ES-I3 (cell line): ENCODE measurements around the gene ALKBH2.

Experiments used
- H3K36me3 ChIP-seq: 2 replicates; pipeline ENCODE4 v1.6.1; 2013; ENCODE audit warnings: mild to moderate bottlenecking, low read length, control low read depth, moderate library complexity; ENCODE audit not compliant: insufficient read depth
- H3K4me1 ChIP-seq: 2 replicates; pipeline ENCODE4 v1.6.1; 2013; ENCODE audit warnings: mild to moderate bottlenecking, control low read depth, low read length; ENCODE audit not compliant: insufficient read depth
- H3K9ac ChIP-seq: 2 replicates; pipeline ENCODE4 v1.6.1; 2013; ENCODE audit warnings: low read depth, mild to moderate bottlenecking, low read length, moderate library complexity
- H3K9me3 ChIP-seq: 2 replicates; pipeline ENCODE4 v1.6.1; 2013; ENCODE audit warnings: mild to moderate bottlenecking, low read length, moderate library complexity; ENCODE audit not compliant: control insufficient read depth, insufficient read depth

Gene ALKBH2

GRCh38 chr12:109121346-109121880, 28.1 kb upstream of the ALKBH2 start:
- Histone ChIP-seq H3K9ac (no peak overlapping the region), H3K4me1 (no peaks in the 10 kb centered on the region), H3K36me3 (no peaks in the 10 kb centered on the region), H3K9me3 (no peaks in the 10 kb centered on the region)

DNA sequence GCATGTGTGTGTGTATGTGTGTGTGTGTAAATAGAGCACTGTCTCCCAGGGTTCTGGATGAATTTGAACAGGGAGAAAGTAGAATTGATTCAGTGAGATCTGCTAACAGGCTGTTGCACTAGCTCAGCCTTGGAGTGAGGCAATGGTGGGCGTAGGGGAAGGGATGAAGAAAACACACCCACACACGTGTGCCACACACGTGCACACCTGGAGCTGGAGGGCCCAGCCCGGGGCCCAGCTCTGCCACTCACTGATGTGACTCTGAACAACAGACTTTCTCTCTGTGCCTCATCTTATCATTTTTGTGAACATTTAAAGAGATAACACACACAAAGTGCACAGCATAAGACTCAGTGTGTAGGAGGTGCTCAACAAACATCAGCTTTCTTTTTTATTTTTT, 27.3 kb upstream of the ALKBH2 start:
- Histone ChIP-seq H3K36me3 (no peaks in the 10 kb centered on the region), H3K4me1 (peaks cover 6% of the 10 kb centered on the region; the same call in 1 of the 2 replicates), H3K9ac (no peak overlapping the region), H3K9me3 (no peaks in the 10 kb centered on the region)

DNA sequence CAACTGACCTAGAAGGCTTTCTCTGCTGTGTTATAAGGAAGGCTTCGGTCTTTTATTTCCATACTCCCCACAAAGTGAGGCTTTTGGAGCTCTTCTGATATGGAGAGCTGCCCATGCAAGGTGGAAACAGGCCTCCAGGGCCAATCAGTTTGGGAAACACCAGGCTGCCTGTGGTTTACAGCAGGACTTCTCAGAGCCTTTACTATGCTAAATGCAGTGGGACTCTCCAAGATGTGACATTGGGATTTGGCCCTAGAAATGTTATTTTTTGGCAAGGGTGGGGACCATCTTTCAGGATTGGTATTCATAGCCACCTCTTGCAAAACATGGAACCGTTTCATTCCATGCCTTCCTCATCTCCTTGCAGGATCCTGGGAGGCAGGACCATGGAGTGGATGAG, 26.8 kb upstream of the ALKBH2 start:
- peaks cover 9% of the 10 kb centered on the region; the same call in 1 of the 2 replicates for H3K4me1 ChIP-seq
- H3K36me3 ChIP-seq = no peaks in the 10 kb centered on the region
- no peak overlapping the region for H3K9ac ChIP-seq
- H3K9me3 ChIP-seq = no peaks in the 10 kb centered on the region

DNA sequence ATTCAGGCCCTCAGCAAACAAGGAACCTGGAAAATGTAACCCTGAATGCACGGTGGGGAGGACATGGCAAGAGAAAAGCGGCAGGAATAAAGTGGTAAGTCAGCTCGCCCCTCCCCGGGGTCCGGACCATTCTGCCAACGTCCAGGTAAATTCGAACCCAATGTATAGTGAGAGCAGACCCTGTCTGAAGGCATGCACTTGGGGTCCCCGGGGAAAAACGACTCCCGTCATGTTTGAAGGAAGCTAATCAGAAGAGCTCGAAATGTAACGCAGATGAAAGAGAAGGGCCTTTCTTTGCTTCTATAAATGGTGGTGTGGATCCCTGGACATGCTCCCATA, 23.3 kb upstream of the ALKBH2 start:
- H3K9me3 ChIP-seq = no peaks in the 10 kb centered on the region

DNA sequence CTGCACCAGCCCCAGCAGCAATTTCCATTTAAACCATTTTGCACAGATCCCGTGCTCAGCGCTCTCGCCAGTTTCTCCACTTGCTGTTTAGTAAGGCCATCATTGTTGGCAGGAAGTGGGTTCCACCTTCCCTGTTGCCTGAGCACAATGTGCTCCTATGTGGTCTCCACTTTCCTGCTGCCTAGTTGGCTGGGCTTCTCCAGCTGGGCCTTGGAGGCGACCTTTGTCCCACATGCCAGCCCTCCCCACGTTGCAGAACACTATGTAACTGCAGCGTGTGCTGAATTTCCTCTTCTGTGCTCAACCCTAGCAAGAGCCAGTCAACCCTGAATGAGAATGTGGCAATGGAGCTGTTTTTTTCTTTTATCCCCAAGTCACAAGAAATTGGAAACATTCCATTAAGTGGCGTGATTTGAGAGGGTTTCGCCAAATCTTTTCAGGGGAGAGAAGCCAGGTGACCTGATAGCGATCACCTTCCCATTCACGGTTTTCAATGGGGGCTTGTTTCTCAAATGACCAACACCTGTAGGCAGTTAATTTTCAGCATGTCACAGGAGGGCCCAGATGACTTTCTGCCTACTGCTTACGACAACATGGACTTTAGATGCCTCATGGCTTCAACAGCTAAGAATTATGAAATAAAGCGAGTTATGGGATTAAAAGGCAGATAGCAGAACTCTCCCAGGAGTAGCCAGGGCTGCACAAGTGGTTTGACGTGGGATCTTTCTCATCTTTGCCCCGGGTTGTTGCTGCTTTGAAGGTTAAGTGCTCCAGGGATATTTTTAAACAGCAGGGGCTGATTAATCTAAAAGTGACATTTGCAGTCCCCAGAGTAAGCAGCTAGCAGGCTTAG, 22.7 kb upstream of the ALKBH2 start, which contains the start of gene ACACB:
ACACB (plus strand) TSS at position 830 of the 853 bp plus-strand sequence. CDS start 22,819 bp downstream, outside the sequence.
- Histone ChIP-seq H3K9me3 (no peaks in the 10 kb centered on the region), H3K4me1 (peaks cover 16% of the 10 kb centered on the region), H3K36me3 (no peaks in the 10 kb centered on the region), H3K9ac (no peak within 1 kb of the TSS)

More for the DNA sequence above, 23.3 kb upstream of the ALKBH2 start:
- no peak overlapping the region for H3K9ac ChIP-seq
- H3K36me3 ChIP-seq = no peaks in the 10 kb centered on the region
- H3K4me1 ChIP-seq = peaks cover 15% of the 10 kb centered on the region

GRCh38 chr12:109115404-109115757, 22.1 kb upstream of the ALKBH2 start:
- Histone ChIP-seq H3K36me3 (no peaks in the 10 kb centered on the region), H3K4me1 (peaks cover 18% of the 10 kb centered on the region), H3K9ac (no peak overlapping the region), H3K9me3 (no peaks in the 10 kb centered on the region)

- Histone ChIP-seq H3K9me3 (no peaks in the 10 kb centered on the region), H3K4me1 (peaks cover 18% of the 10 kb centered on the region), H3K9ac (no peak overlapping the region), H3K36me3 (no peaks in the 10 kb centered on the region)
These were observed 21.4 kb upstream of the ALKBH2 start for GRCh38 chr12:109114644-109115043.

GRCh38 chr12:109113661-109114321, 20.5 kb upstream of the ALKBH2 start:
- H3K9me3 ChIP-seq = no peaks in the 10 kb centered on the region
- H3K9ac ChIP-seq = no peak overlapping the region
- H3K36me3 ChIP-seq = no peaks in the 10 kb centered on the region
- peaks cover 18% of the 10 kb centered on the region for H3K4me1 ChIP-seq

DNA sequence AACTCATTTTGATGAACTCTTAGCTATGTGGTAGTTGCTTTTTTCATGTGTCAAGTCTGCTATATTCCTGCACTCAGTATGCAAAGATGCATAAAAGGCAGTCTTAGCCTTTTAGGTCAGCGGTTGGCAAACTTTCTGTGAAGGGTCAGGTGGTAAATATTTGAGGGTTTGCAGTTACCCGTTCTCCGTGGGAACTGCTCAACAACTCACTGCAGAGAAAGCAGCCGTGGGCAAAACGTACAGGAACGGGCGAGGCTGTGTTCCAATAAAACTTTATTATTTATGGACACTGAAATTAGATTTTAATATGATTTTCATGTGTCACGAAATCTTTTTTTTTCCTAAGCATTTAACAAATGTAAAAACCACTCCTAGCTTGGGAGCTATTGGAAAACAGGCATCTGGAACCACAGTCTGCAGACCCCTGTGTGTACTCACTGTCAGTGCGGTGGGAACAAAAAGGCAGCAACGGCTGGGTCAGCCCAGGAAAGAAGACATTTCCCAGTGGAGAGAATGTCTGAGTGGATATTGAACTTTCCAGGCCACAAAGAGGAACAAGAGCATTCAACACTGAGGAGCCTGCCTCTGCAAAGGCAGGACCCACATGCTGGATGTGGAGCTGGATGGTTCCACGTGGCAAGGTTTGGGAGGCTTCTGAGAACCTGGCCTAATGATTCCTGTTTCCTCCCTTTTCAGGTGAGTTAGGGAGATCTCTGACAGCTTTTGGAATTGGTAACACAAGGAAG, 19.6 kb upstream of the ALKBH2 start:
- H3K36me3 ChIP-seq = no peaks in the 10 kb centered on the region
- H3K9me3 ChIP-seq = no peaks in the 10 kb centered on the region
- H3K9ac ChIP-seq = no peak overlapping the region
- peaks cover 18% of the 10 kb centered on the region for H3K4me1 ChIP-seq

DNA sequence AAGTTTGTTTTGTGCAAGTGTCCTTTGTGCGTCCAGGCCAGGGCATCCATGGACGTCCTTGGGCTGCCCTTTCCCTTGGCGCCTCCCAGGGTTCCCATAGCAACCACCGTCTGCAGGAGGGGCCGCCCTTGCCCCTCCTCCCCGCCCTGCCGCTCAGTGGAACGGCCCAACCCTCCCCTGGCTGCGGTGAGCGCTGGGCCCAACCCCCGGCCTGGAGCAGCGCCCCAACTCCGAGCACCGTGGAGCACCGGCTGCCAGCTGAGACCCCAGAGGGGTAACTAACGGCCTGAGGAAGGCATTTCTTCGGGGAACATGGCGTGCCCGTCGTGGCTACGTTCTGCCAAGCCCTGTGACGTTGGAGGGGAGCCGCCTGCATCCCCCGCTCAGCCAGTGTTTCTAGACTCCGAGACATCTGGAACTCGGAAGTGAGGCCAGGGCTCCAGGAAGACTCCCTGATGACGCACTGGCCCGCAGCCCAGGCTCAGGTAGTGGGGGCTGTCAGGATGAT, 17.8 kb upstream of the ALKBH2 start:
- no peaks in the 10 kb centered on the region for H3K9me3 ChIP-seq
- H3K9ac ChIP-seq = peak overlapping the region; percentile 85; the same call in 1 of the 2 replicates
- H3K36me3 ChIP-seq = peaks cover 3% of the 10 kb centered on the region; the same call in 1 of the 2 replicates

DNA sequence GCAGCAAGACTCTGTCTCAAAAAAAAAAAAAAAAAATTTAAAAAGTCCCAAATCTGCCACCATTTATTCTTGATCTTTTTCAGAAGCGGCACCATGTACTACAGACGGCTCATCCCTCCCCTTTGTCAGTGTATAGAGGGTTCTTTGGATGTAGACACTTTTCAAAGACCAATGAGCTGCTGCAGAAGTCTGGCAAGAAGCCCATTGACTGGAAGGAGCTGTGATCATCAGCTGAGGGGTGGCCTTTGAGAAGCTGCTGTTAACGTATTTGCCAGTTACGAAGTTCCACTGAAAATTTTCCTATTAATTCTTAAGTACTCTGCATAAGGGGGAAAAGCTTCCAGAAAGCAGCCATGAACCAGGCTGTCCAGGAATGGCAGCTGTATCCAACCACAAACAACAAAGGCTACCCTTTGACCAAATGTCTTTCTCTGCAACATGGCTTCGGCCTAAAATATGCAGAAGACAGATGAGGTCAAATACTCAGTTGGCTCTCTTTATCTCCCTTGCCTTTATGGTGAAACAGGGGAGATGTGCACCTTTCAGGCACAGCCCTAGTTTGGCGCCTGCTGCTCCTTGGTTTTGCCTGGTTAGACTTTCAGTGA, 16.6 kb upstream of the ALKBH2 start:
- Histone ChIP-seq H3K9me3 (no peaks in the 10 kb centered on the region), H3K36me3 (peaks cover 3% of the 10 kb centered on the region; the same call in 1 of the 2 replicates), H3K4me1 (peaks cover 9% of the 10 kb centered on the region), H3K9ac (no peak overlapping the region)

More for the DNA sequence above, 17.8 kb upstream of the ALKBH2 start:
- H3K4me1 ChIP-seq = peaks cover 17% of the 10 kb centered on the region

- Histone ChIP-seq H3K4me1 (no peaks in the 10 kb centered on the region), H3K36me3 (peaks cover 11% of the 10 kb centered on the region), H3K9ac (no peak overlapping the region), H3K9me3 (no peaks in the 10 kb centered on the region)
These were observed 11.9 kb upstream of the ALKBH2 start for GRCh38 chr12:109105176-109105575.

GRCh38 chr12:109102491-109102890, 9.2 kb upstream of the ALKBH2 start:
- H3K4me1 ChIP-seq = peaks cover 3% of the 10 kb centered on the region; the same call in 1 of the 2 replicates
- H3K9ac ChIP-seq = no peak overlapping the region
- no peaks in the 10 kb centered on the region for H3K9me3 ChIP-seq
- H3K36me3 ChIP-seq = peaks cover 15% of the 10 kb centered on the region

DNA sequence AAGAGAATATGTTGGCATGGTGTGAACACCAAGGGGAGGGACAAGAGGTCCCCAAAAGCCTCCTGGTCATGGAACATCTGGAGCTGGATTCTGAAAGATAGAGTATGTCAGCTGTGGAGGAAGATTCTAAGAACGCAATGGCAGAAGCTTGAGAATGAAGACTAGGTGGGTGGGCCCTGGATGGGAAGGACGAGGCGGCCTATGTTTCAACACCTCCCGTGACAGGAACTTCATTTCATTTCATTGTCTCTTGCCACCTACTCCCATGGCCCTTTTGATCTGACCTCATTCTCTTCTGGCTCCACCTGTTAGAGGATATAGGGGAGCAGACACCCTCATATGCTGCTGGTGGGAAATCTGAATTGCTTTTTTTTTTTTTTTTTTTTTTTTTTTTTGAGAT, 7.5 kb upstream of the ALKBH2 start:
- H3K36me3 ChIP-seq = peaks cover 12% of the 10 kb centered on the region
- H3K9ac ChIP-seq = no peak overlapping the region
- peaks cover 3% of the 10 kb centered on the region; the same call in 1 of the 2 replicates for H3K4me1 ChIP-seq
- no peaks in the 10 kb centered on the region for H3K9me3 ChIP-seq
